Natural killer cell (primary cell): Measurements from ENCODE around the gene RELN. TPM values are rescaled to one million over a fixed set of nuclear protein-coding genes. Genes with fewer than 3 reads are reported as not detected.

Source experiments
- ATAC-seq, 3 donors: fragments of 150-1000 bp in 2 of 3; fragments of 200-7000 bp in 1 of 3; cut with Tn5 transposase; 1 replicate in 1 of 3; 2 replicates in 2 of 3; pipeline ENCODE4 v1.10.0; 2021; ENCODE audit warnings: mild to moderate bottlenecking in 2 of 3, moderate library complexity in 2 of 3
- DNase-seq, 2 donors: peaks; one replicate each; pipeline versions ENCODE4 v3.0.0 to v3.0.0-alpha.2; 2013 to 2021; ENCODE audit warnings: mixed read lengths in 1 of 2
- H3K27ac ChIP-seq: one replicate; pipeline ENCODE4 v1.5.1; 2013; ENCODE audit warnings: mild to moderate bottlenecking, low read length
- H3K27me3 ChIP-seq: one replicate; pipeline ENCODE4 v1.6.1; 2013; ENCODE audit warnings: low read length; ENCODE audit not compliant: control insufficient read depth, insufficient read depth
- H3K36me3 ChIP-seq: one replicate; pipeline ENCODE4 v1.6.1; 2013; ENCODE audit warnings: low read length; ENCODE audit not compliant: control insufficient read depth, insufficient read depth
- H3K4me1 ChIP-seq: one replicate; pipeline ENCODE4 v1.6.1; 2013; ENCODE audit warnings: low read length; ENCODE audit not compliant: control insufficient read depth, insufficient read depth
- H3K4me3 ChIP-seq: one replicate; pipeline ENCODE4 v1.5.1; 2013; ENCODE audit warnings: low read length
- H3K9me3 ChIP-seq: one replicate; pipeline ENCODE4 v1.6.1; 2013; ENCODE audit warnings: low read length; ENCODE audit not compliant: control insufficient read depth, insufficient read depth
- H3K27ac Mint-ChIP-seq, 2 donors: one replicate each; pipeline ENCODE4 v1.8.0; 2022; ENCODE audit warnings: mild to moderate bottlenecking in 2 of 2, mixed read lengths in 2 of 2, moderate library complexity in 1 of 2
- H3K27me3 Mint-ChIP-seq, 2 donors: one replicate each; pipeline ENCODE4 v1.8.0; 2022; ENCODE audit warnings: low read depth in 2 of 2, mixed read lengths in 2 of 2
- H3K36me3 Mint-ChIP-seq: one replicate; pipeline ENCODE4 v1.8.0; 2022; ENCODE audit warnings: mixed read lengths
- H3K4me1 Mint-ChIP-seq, 2 donors: one replicate each; pipeline ENCODE4 v1.8.0; 2022; ENCODE audit warnings: mixed read lengths in 2 of 2
- H3K4me3 Mint-ChIP-seq: one replicate; pipeline ENCODE4 v1.8.0; 2022; ENCODE audit warnings: mild to moderate bottlenecking, moderate library complexity, mixed read lengths
- H3K9me3 Mint-ChIP-seq, 2 donors: one replicate each; pipeline ENCODE4 v1.8.0; 2022; ENCODE audit warnings: mixed read lengths in 2 of 2
- WGBS: methylation state at CpG from one replicate; pipeline ENCODE4 v1.1.7; 2013; ENCODE audit warnings: missing lambda C conversion rate; ENCODE audit not compliant: insufficient coverage; 5-methylcytosine and 5-hydroxymethylcytosine counted together
- intact Hi-C: fragments of 100-400 bp; cut with micrococcal nuclease; formaldehyde crosslinking; loops from one replicate; pipeline ENCODE4 v1.14.2; 2022
- total RNA-seq, 4 donors: library from RNA; stranded (reverse); fragments of 120-200 nt in 1 of 4; gene quantifications; one replicate each; pipeline versions ENCODE4 v1.2.3 to v1.2.4, GENCODE V29; 2013 to 2022
- TF ChIP-seq, protein P1 (sequence below): fragments of 200-600 bp; IDR thresholded peaks from one replicate; pipeline ENCODE4 v1.8.0; 2022; ENCODE audit warnings: antibody characterized with exemption

Gene RELN
- total RNA-seq, 3 donors from 2014 or later (not counting 1 experiment from before 2014, with no cell fraction given), result not detected

DNA sequence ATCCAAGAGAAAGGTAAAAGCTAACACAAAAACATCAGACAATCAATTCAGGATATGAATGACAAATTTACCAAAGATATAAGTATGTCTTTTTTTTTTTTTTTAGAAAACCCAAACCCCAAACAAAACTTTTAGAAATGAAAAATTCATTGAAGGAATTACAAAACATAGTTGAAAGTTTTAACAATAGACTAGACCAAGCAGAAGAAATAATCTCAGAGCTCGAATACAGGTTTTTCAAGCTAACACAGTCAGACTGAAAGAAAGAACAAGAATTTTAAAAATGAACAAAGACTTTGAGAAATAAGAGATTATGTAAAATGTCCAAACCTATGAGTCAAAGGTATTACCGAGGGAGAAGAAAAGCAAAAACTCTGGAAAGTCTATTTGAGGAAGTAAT lies 345.1 kb downstream of the RELN start:
- no peak overlapping the region for H3K27ac Mint-ChIP-seq
- no peaks in the 10 kb centered on the region for H3K4me1 Mint-ChIP-seq
- H3K9me3 ChIP-seq, result no peaks in the 10 kb centered on the region
- DNase-seq (no peak), ATAC-seq (no peak)
- no peaks in the 10 kb centered on the region for H3K4me1 ChIP-seq
- 93% methylated on average over 2 of the region's 2 CpGs for WGBS
- intact Hi-C loops, result no loop called here
- H3K4me3 Mint-ChIP-seq, result no peak overlapping the region
- no peak overlapping the region for H3K27ac ChIP-seq
- H3K4me3 ChIP-seq, result no peak overlapping the region
- no peaks in the 10 kb centered on the region for H3K27me3 Mint-ChIP-seq
- H3K36me3 ChIP-seq, result no peaks in the 10 kb centered on the region
- TF ChIP-seq, protein P1, sequence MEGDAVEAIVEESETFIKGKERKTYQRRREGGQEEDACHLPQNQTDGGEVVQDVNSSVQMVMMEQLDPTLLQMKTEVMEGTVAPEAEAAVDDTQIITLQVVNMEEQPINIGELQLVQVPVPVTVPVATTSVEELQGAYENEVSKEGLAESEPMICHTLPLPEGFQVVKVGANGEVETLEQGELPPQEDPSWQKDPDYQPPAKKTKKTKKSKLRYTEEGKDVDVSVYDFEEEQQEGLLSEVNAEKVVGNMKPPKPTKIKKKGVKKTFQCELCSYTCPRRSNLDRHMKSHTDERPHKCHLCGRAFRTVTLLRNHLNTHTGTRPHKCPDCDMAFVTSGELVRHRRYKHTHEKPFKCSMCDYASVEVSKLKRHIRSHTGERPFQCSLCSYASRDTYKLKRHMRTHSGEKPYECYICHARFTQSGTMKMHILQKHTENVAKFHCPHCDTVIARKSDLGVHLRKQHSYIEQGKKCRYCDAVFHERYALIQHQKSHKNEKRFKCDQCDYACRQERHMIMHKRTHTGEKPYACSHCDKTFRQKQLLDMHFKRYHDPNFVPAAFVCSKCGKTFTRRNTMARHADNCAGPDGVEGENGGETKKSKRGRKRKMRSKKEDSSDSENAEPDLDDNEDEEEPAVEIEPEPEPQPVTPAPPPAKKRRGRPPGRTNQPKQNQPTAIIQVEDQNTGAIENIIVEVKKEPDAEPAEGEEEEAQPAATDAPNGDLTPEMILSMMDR, result no peak
- peaks cover 6 to 15% of the 10 kb centered on the region in 2 donors for H3K9me3 Mint-ChIP-seq
- peaks cover 16% of the 10 kb centered on the region for H3K36me3 Mint-ChIP-seq
- H3K27me3 ChIP-seq, result no peaks in the 10 kb centered on the region

DNA sequence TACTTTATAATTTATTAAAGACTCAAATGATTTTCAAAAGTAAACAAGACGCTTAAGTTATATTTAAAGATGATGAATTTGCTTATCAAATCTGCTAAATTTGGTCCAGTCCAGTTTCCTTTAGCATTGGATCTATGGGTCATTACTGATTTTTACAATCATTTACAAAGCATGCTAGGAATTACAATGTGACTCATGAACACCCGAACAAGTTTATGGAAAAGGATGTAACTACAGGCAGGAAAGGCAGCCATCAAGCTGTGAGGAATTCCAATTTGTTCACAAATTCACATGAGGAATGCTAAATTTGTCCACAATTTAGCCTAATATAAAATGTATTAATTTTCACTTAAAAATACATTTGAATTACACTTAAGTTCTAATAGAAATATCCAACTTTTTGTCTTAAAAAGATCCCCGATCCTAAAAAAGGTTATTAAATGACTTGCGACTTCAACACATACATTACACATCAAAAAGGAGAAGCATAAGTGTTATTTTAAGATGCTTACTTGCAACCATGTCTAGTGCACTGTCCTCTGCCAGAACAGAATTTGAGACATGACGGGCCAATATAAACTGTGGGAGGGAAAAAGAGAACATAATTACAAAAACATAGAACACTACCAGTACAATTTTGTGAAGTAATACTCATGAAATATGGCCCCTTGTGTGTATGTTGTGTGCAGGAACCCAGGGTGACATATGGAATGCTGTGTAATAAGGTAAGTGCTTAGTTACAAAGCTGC lies 349.3 kb downstream of the RELN start:
- Mint-ChIP-seq H3K4me1 (no peaks in the 10 kb centered on the region), H3K9me3 (peaks cover 3 to 7% of the 10 kb centered on the region in 2 donors)
- TF ChIP-seq, protein P1, result no peak

DNA sequence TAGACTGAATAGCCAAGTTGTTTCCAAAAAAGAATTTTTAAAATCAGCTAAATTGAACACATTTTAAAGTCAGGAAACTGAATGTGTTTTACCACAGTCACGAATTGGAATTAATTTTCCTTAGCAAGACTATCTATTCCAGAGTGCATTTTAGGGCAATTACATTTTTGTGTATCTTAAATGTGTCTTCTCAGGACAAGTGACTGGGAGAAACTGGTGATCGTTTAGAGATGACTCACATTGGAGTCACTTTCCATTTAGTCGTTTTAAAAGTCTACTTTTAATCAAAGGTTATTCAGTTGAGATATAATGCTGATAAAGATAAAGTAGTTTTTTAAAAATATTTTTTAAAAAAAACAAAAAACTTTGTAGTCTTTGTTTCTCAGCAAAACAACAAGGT lies 351.7 kb downstream of the RELN start:
- intact Hi-C loops, result no loop called here
- DNase-seq, result no peak

More for the DNA sequence above, 349.3 kb downstream of the RELN start:
- no peaks in the 10 kb centered on the region for H3K9me3 ChIP-seq
- no peak overlapping the region for H3K27ac ChIP-seq
- H3K27me3 ChIP-seq, result no peaks in the 10 kb centered on the region
- WGBS, result 91% methylated on average over 1 of the region's 5 CpGs
- H3K4me3 ChIP-seq, result no peak overlapping the region
- Mint-ChIP-seq H3K36me3 (peaks cover 8% of the 10 kb centered on the region), H3K27ac (no peak overlapping the region), H3K27me3 (no peaks in the 10 kb centered on the region), H3K4me3 (no peak overlapping the region)
- ATAC-seq (no peak), DNase-seq (no peak)
- intact Hi-C loops, result no loop called here
- no peaks in the 10 kb centered on the region for H3K36me3 ChIP-seq
- H3K4me1 ChIP-seq, result no peaks in the 10 kb centered on the region

More for the DNA sequence above, 351.7 kb downstream of the RELN start:
- Histone ChIP-seq H3K27me3 (no peaks in the 10 kb centered on the region), H3K9me3 (no peaks in the 10 kb centered on the region), H3K4me3 (no peak overlapping the region), H3K4me1 (no peaks in the 10 kb centered on the region), H3K36me3 (no peaks in the 10 kb centered on the region), H3K27ac (no peak overlapping the region)
- WGBS, result 63% methylated on average over 2 of the region's 3 CpGs
- Mint-ChIP-seq H3K4me3 (no peak overlapping the region), H3K9me3 (peaks cover 0 to 6% of the 10 kb centered on the region in 2 donors), H3K36me3 (no peaks in the 10 kb centered on the region), H3K27ac (no peak overlapping the region), H3K27me3 (no peaks in the 10 kb centered on the region), H3K4me1 (no peaks in the 10 kb centered on the region)
- no peak for ATAC-seq
- TF ChIP-seq, protein P1, result no peak
